Measurements from ENCODE around the gene FLT3.
"Not testable (repeated sequence)": the region's sequence is repeated elsewhere in the genome, so short reads cannot be mapped to it uniquely, and the experiment has no call there.

FLT3 gene

DNA sequence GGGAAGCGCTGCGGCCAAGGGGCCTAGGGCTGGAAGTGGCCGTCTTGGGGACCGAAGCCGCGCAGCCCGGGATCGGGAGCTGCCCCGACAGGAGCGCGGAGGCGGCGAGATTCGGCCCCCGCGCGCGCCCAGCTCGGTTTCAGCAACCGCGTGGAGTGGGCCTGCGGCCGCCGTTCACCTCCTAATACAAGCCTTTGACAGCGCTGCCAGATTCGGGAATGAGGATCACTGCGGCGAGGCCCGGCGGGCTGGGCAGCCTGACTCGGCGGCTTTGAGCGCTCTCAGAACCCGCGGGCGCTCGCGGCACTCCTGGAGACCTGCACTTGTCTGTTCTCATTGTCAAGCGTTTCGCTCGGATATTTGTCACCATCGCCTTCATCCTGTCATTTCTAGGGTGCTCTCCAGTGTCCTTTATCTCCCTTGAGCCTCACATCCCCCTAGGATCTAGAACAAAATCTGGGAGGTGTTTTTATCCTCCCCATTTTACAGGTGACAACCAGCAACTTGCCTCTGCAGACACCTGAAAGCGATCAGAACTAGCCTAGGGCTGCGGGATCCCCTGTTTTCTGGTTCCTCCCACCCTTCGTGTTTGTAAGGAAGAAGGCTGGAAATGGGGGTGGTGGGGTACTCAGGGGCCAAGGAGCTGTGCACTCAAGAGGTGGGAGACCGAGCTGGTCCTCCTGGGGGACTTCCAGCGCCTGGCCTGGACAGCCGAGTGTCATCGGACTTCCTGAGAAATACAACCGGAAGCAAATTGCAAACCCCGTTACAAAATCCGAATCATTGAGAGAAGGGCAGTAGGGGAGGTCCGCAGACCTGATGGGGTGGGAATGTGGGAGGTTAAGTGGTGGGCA is 129.8 kb downstream of the FLT3 start:
- DNase-seq, result no peak

DNA sequence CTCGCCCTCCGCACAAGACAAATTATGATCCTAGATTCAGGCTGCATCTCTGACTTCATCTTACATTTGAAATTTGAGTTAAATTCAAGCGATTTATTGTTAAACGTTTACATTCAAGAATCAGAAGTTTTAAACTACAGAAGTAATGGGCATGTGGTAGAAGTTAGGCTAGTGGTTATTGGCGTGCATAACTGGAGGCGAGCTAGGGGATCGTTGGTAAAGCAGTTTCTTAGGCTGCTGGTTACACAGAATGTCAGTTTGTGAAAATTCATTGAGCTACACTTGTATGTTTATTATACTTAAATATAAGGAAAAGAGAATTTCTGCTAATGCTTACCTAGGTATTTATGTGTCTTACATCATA is 130.5 kb downstream of the FLT3 start:
- no peak for DNase-seq

DNA sequence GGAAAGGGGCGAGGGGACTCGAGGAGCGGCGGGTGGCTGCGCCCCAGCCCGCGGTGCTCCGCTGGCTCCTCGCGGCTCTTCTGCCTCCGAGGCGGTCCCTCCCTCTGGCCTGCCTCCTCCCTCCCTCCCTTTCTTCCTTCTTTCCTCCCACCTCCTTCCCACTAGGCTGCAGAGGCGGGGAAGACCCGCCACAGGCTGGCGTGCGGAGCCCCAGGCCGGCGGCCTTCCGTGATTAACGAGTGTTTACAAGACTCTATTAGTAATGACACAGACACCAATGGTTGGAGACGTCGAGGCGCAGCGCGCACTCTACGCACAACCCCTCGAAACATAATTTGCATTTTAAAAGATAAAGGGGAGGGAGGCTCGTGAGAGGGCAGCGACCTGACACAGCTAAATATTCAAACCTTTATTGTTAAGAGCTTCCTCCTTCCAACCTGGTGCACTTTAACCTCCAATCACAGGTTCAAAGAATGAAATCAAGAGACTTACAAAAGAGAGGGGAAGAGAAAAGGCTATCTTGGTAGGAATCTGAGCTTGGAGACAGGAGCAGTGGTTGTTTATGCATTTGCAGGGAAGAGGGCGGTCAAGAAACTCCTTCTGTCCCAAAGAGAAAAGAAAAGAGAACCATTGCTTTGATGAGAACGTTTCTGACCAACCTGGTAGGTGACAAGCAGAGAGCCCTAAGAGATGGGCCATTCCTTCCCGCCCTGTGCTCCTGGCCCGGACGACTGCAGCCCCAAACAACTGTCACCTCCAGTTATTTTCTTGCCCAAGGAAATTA is 131.1 kb downstream of the FLT3 start, which contains the start of gene CDX2:
Gene CDX2 (minus strand): TSS at position 234 of the 784 bp plus-strand sequence. CDS start 309 bp downstream, outside the sequence.
- DNase-seq, result no peak

DNA sequence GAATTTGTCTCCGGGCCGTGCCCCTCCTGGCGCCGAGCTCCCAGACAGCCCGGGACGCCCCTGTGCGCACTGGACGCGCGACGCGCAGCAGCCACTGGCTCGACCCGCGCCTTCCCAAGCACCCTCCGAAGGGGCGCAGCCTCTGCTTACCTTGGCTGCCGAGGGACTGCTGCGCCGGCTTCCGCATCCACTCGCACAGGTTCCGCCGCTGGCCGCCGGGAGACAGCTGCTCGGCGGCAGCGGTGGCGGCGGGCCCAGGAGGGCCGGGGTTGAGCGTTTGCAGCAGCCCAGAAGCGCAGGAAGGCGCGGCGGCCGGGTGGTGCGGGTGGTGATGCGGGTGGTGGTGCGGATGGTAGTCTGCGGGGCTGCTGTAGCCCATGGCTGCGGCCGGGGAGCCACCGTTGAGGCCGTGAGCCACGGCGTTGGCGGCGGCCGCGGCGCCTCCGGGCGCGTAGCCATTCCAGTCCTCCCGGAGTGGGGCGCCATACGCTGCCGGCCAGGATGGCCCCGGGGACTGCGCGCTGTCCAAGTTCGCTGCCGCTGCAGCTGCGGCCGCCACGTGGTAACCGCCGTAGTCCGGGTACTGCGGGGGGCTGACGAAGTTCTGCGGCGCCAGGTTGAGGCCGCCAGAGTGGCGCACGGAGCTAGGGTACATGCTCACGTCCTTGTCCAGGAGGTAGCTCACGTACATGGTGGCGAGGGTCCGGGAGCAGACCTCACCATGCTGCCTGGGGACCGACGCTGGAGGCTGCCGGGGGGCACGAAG is 131.9 kb downstream of the FLT3 start:
- no peak for DNase-seq

DNA sequence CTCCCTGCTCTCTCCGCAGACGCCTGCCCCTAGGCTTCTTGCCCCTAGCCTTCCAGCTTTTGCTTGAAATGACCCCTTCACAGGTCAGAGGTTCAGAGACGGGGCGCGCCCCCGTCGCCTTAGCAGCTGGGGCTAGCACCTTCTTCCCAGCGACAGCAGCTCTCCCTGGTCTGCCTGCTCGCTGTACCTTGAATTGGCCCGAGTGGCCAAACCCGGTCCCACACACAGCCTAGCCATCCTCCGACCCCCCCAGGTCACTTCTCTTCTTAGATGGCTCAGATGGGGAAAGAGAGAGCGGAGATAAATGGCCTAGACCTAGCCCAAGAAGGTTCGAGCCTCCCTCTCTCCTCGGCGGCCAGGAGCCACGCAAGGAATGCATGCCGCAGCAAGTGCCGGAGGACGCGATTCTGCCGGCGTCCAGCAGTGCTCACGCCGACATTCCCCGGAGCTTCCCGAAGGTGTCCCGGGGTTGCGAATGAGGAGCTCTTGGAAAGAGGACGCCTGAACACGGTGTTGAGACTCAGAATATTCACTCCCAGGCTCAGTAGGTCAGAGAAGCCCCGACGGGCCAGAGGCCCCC is 132.6 kb downstream of the FLT3 start:
- no peak for DNase-seq

DNA sequence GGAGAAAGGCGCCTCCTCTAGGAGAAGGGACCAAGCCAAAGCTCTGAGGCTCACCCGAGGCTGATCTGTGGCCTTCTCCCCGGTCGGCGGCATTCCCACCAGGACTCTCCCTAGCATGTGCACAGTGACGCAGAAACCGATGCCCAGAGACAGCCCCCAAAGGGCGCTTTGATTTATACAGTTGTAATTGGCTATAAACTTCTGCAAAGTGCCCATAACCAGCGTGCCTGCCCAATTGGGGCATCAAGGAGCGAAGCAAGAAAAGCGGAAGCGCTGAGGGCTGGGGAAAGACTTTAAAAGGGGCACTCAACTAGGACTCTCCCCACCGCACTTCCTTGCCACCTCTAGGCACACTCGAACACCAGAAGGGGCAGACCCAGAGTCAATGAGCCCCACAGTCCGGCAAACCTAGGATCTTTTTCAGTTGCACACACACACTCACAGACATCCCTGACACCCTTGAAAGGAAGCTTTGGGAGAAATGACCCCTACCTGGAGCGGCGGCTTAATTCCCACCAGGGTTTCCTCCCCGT is 133.1 kb downstream of the FLT3 start:
- no peak for DNase-seq

DNA sequence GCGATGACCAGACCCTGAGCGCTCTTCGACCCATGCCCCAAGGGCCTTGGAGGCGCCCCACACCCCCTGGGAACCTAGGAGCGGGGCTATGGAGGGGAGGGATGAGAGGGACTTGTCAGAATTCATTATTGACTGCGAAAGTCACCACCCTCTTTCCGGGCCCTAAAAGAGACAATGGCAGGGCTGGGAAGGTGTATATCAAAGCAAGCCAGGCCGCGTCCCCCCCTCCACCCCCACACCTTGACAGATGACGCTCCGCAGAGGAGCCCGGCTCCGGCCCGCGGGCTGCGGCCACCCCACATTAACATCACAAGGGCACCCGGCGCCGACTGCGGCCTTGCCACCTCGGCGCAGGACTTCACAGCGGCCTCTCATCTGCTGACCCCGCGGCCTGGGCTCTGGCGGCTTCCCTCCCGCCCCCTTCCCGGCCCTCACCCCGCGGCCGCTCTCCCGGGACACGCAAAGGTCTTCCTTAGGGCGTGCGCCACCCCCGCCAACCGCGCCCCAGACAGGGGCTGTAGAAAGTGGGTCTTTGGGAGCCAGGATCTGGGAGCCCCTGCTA is 133.7 kb downstream of the FLT3 start:
- DNase-seq, result no peak

DNA sequence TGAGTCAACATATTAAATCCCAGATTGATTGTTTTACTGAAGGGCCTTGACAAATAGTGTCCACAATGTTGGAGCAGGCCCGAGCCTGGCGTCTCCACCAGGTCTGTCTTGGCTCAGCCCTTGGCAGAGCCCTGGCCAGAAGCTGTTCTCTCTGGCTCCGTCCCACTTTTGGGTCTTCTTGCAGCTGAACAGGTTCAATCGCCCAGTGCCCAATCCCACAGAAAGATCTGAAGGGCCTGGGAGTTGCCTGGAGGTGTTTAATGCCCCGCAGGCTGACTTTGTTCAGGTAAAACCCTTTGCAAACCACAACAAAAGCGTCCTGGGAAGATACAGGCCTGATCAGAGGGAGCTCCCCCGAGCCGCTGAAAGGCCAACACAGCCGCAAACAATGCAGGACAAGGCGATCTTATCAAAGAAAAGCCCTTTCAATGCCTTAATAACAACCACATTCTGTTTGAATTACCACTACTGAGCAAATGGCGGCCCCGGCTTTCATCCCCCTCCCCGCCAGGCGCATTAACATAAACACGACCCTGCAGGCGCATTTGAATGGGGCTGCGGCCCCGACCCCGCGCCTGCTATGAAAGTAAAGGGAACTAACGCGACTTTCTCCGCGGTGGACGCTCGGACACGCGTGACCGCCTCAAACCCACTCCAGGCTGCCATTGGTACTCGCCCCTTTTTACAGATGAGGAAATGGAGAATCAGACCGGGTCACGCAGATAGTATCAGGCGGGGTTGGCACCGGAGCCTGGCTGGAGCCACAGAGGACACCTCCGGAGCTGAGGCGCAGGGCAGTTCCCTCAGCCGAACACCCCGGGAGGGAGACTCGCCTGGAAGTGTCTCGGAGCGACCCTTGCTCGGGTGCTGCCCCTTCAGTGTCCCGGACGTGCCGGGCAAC is 134.4 kb downstream of the FLT3 start:
- DNase-seq, result no peak

DNA sequence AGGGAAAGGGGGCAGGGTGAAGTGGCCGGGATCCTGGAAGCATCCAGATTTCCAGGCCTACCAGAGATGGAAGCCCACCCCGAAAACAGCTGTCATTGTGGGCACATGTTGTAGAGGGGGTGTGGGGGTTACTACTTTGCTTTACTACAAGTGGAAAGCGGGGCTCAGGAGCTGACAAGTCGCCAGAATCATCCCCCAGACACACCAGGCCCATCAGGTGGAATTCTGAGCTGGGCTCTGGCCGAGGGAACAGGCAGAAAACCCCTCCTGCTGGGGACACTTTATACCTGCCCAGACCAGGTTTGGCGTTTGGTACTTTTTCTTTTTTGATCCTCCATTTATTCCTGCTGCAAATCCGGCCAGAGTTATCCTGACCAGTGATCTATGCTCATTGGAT is 135.0 kb downstream of the FLT3 start:
- no peak for DNase-seq

DNA sequence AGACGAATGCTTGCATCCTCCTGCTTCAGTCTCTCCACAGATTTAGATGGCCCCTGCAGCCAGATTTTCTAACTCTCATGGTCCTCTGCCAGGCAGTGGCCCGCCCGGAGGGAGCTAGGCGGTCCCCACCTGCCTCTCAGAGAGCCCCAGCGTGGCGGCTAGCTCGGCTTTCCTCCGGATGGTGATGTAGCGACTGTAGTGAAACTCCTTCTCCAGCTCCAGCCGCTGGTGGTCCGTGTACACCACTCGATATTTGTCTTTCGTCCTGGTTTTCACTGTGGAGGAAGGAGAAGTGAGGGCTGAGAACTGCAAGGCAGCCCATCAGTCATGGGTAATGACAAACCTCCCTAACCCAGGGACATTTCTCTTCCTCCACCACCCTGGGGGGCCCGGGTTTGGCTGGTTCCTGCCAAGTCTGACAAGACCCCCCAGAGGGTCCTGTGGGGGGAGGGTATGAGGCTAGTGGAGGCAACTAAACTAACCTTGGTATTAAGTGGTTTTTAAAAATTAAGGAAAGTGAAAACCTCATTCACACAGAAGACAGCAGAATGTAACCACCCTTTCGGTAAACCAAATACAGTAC is 135.5 kb downstream of the FLT3 start:
- no peak for DNase-seq

DNA sequence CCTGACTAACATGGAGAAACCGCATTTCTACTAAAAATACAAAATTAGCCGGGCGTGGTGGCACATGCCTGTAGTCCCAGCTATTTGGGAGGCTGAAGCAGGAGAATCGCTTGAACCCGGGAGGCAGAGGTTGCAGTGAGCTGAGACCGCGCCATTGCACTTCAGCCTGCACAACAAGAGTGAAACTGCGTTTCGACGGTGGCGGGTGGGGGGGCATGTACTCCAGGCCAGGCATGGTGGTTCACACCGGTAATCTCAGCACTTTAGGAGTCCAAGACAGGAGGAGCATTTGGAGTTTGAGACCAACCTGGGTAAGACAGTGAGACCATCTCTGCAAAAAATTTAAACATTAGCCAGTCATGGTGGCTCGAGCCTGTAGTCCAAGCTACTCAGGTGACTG is 136.2 kb downstream of the FLT3 start:
- DNase-seq, result not testable (repeated sequence)

DNA sequence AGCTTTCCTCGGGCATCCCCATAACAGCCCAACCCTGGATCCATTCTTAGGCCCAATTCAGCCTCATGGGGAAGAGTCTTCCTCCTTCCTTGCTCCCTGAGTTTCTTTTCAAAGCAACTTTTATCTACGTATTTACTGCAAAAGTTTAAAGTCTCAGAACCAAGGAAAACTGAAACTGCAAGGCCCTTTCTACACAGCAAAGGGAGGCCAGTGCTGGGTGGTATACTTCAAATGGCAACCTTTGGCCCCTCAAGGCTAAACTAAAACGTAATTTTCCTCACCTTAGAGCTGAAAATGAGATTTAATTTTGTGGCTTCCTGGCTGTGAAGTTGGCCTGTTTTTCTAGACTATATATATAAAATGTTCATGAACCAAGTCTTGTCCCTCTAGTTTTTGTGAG is 136.9 kb downstream of the FLT3 start:
- DNase-seq, result no peak

DNA sequence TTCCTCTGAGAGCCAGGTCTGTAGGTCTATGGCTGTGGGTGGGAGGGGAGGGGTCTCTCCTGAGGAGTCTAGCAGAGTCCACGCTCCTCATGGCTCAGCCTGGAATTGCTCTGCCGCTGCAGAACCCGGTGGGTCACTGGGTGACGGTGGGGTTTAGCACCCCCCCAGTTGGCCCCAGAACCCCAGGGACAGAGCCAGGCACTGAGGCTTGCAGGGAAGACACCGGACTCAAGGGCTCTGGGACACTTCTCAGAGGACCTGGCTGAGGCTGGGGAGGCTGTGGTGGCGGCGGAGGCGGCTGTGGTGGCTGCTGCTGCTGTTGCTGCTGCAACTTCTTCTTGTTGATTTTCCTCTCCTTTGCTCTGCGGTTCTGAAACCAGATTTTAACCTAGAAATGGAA is 137.4 kb downstream of the FLT3 start:
- DNase-seq, result no peak

DNA sequence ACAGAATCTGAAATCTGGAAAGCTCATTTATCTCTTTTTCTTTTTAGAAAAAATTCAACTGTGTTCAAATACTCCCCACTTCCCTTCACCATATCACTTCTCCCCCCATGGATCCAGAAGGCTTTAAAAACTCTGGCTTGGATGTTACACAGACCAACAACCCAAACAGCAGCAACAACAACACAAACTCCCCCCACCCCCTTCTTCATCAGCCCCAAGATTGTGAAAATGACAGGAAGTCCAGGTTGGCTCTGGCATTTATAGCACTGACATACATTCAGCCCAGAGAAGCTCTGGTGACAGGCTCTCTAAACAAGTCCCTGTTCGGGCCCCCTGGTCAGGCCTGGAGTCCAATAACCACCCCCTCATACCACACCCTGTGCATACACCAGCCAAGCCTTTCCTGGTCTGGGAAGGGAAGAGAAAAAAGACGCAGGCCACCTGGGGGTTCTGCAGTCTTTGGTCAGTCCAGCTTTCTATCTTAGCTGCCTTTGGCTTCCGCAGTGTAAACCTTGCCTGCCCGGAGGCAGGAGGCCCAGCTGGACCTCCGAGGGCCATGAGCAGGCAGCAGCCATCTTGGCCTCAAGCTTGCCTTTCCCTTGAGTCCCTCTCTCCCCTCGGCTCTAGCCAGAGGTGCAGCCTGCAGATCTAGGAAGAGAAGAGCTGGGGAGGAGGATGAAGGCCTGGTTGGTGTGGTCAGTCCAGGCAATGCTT is 138.1 kb downstream of the FLT3 start:
- no peak for DNase-seq

DNA sequence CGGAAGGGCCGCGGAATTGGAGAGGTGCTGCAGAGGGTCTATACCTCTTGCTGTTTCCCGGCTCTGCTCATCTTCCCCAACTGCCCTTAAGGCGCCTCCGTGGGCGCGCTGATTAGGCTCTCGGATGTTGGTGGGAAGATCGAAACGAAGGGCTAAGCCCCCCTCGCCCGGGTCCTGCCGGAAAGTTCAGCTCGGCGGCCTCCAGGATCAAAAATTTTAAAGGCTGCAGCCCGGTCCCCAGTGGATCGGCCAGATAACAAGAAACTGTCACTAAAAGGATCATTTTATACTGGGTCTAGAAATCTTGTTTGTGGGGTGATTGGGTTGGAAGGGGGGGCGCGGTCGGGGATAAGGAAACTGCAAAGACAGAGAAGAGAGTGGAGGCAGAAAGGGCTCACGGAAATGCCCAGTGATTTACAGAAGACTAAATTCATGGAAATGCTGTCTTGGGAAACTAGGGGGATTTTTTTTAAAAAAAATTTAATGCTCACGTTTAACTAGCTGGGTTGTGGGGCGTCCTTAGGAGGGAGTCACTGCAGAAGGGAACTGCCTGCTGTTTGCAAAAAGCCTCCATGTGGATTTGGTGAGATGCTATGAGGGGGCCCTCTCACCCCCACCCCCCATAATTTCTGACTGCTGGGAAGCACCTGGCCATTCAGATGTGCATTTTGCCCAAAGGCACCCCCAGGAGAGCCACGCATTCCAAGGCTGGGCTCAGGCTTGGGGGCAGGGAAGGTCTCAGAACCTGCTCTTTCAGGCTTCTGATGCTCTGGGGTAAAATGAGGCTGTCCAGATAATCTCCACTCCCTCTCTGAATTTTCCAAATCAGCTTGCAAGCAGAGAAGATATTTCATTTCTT is 138.9 kb downstream of the FLT3 start:
- DNase-seq, result no peak

DNA sequence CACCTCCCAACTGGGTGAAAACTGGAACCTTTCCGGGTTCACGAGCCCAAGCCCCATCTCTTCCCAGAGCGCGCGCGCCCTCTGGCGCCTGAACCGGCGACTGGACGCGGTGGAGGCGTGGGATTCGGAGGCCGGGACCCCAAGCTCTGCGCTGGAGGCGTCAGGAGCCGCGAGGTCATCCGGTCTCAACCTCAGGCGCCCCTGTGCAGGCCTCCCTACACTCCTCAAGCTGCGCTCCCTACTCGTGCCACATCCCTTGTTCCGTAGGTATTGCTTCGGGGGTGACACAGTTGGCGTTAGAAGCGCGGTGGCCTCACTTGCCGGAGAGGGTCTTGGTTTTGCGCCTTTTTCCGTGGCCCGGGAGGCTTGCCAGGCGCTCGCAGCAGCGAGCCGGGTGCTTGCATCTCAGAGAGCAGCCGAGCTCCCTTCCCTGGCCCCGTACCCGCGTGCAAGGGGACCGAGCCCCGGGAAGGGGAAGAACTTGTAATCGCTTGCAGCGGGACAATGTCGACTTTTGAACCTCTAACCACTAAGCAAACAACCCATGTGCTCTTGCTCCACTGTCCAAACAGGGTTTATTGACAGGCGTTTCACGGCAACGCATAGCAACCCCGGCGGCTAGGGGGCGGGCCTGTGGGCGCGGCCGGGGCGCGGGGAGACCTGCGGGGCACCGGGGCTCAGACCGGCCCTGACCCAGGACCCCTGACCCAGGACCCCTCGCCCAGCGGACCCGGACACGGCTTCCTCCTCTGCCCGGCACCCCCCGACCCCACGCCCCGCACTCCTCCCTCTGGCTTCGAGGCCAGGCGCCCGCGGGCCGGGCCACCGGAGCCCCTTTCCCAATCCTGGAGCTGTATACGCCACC is 139.8 kb downstream of the FLT3 start:
- DNase-seq, result no peak

DNA sequence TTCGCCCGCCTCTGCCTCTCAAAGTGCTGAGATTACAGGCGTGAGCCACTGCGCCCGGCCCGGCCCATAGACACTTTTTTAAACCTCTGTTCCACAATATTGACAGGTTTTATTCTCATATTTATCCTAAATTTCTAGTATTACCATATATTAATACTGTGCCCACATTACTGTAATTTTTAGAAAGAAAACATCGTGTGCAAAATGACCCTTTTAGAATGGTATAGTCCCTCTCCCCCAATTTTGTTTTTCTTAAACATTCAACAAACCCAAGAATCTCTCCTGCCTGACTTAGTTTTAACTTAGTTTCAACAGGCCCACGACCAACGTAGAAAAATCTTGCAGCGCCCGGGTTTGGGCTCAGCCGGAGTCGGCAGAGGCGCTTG is 140.4 kb downstream of the FLT3 start:
- DNase-seq, result no peak

DNA sequence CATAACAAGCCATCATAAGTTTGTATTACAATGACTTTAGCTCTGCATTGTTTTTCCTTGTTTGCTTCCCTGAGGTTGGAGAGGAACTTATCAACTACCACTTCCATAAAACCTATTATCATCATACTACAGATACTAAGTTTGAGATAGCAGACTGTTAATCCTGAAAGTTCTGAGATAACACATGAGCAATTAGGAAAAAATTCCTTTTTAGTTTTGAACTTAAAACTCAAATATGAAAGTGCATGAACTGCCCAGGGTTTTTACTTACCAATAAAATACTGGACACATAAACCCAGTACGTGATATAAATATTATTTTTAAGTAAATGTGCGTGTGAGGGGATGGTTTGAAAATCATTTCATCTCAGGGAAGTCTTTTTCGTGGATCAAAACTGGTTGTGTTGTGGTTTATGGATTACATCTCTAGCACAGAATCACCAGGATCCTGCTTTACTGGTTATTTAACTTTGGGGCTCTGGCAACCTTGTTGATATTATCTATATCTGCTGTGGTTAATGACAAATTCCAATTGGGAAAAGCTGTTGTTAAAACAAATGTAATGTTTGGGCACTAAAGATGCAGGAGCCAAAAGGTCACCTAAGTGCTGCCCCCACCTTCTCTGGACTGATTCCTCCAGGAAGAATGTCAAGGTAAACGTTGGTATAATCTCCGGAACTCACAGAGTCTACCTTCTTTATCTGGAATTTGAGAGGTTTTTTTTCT is 143.6 kb downstream of the FLT3 start:
- DNase-seq, result no peak

Measured in CD4-positive, alpha-beta T cell treated with Interleukin-12 subunit alpha and Interleukin-12 subunit beta, for 1 hour (primary cell).